GM19438 (cell line): Measurements from ENCODE around the gene WASF3.

Source experiments
- ATAC-seq: cut with Tn5 transposase; IDR thresholded peaks from one replicate; pipeline ENCODE4 v1.9.1; 2021; ENCODE audit warnings: low read depth; ENCODE audit not compliant: unreplicated experiment

Gene WASF3

GRCh38 chr13:26678796-26679195 is 121.3 kb downstream of the WASF3 start:
- ATAC-seq: no peak

GRCh38 chr13:26679411-26680122 is 122.1 kb downstream of the WASF3 start:
- no peak for ATAC-seq

GRCh38 chr13:26680123-26680450 is 122.6 kb downstream of the WASF3 start:
- ATAC-seq: no peak

GRCh38 chr13:26680572-26680971 is 123.1 kb downstream of the WASF3 start:
- no peak for ATAC-seq

- ATAC-seq: no peak
These were observed 123.6 kb downstream of the WASF3 start for GRCh38 chr13:26681036-26681435.

GRCh38 chr13:26682606-26683005 is 125.1 kb downstream of the WASF3 start:
- no peak for ATAC-seq

GRCh38 chr13:26685606-26686005 is 128.1 kb downstream of the WASF3 start:
- ATAC-seq: no peak

- no peak for ATAC-seq
These were observed 128.8 kb downstream of the WASF3 start for GRCh38 chr13:26686285-26686684.

GRCh38 chr13:26688286-26688685 is 130.8 kb downstream of the WASF3 start:
- no peak for ATAC-seq

- ATAC-seq: no peak
These were observed 131.5 kb downstream of the WASF3 start for GRCh38 chr13:26688980-26689379.

- no peak for ATAC-seq
These were observed 136.4 kb downstream of the WASF3 start for GRCh38 chr13:26693749-26694463.

- no peak for ATAC-seq
These were observed 137.3 kb downstream of the WASF3 start for GRCh38 chr13:26694609-26695359.

GRCh38 chr13:26695360-26695705 is 137.8 kb downstream of the WASF3 start:
- no peak for ATAC-seq

GRCh38 chr13:26695891-26696311 is 138.4 kb downstream of the WASF3 start:
- ATAC-seq: no peak

- ATAC-seq: no peak
These were observed 139.8 kb downstream of the WASF3 start for GRCh38 chr13:26697069-26697955.

- ATAC-seq: no peak
These were observed 141.1 kb downstream of the WASF3 start for GRCh38 chr13:26698392-26699196.

- ATAC-seq: no peak
These were observed 141.7 kb downstream of the WASF3 start for GRCh38 chr13:26699197-26699490.

- ATAC-seq: no peak
These were observed 148.1 kb downstream of the WASF3 start for GRCh38 chr13:26705536-26705935.

GRCh38 chr13:26706381-26706780 is 148.9 kb downstream of the WASF3 start:
- no peak for ATAC-seq
